H1 (cell line): ENCODE measurements around the gene CGNL1.

Experiments
- CBX5 ChIP-seq: fragments of 300-800, 300-1000 bp; sonication (generic); IDR thresholded peaks from 2 replicates; pipeline ENCODE4 v1.7.1; 2016; ENCODE audit warnings: antibody characterized with exemption, low read length, low read depth
- CEBPB ChIP-seq: IDR thresholded peaks from 2 replicates; pipeline ENCODE4 v1.6.1; 2012; ENCODE audit warnings: low read depth, low read length
- CTCF ChIP-seq, 3 experiments: IDR thresholded peaks; 1 replicate in 2 of 3; 2 replicates in 1 of 3; pipeline versions ENCODE4 v1.5.1 to v1.6.1; 2011; ENCODE audit warnings: low read length in 3 of 3, mild to moderate bottlenecking in 3 of 3, inconsistent platforms in 2 of 3, low read depth in 1 of 3, moderate library complexity in 1 of 3; ENCODE audit not compliant: insufficient read depth in 1 of 3; ENCODE audit errors: control extremely low read depth in 1 of 3
- EP300 ChIP-seq, 2 experiments: IDR thresholded peaks; 1 replicate in 1 of 2; 2 replicates in 1 of 2; pipeline ENCODE4 v1.6.1; 2011 to 2012; ENCODE audit warnings: low read depth in 2 of 2, low read length in 2 of 2, mild to moderate bottlenecking in 2 of 2, borderline replicate concordance in 1 of 2, inconsistent platforms in 1 of 2, moderate library complexity in 1 of 2
- EZH2 ChIP-seq: fragments of 200-600 bp; sonication (generic); IDR thresholded peaks from 2 replicates; pipeline ENCODE4 v1.7.1; 2012; ENCODE audit warnings: low read depth, mild to moderate bottlenecking, moderate library complexity, low read length, inconsistent platforms; ENCODE audit not compliant: severe bottlenecking
- GABPA ChIP-seq: IDR thresholded peaks from 2 replicates; pipeline ENCODE4 v1.6.1; 2011; ENCODE audit warnings: mild to moderate bottlenecking, low read length, moderate library complexity, borderline replicate concordance; ENCODE audit not compliant: insufficient read depth
- MAX ChIP-seq: IDR thresholded peaks from 2 replicates; pipeline ENCODE4 v1.6.1; 2012; ENCODE audit warnings: inconsistent platforms
- POLR2A ChIP-seq, 2 experiments: IDR thresholded peaks; 1 replicate in 1 of 2; 2 replicates in 1 of 2; pipeline ENCODE4 v1.6.1; 2011; ENCODE audit warnings: low read depth in 2 of 2, low read length in 2 of 2, mild to moderate bottlenecking in 2 of 2; ENCODE audit errors: control extremely low read depth in 1 of 2
- RAD21 ChIP-seq, 2 experiments: IDR thresholded peaks in 1 of 2; conservative IDR thresholded peaks in 1 of 2; 2 replicates each; pipeline ENCODE4 v1.6.1; 2011; ENCODE audit warnings: low read depth in 2 of 2, low read length in 2 of 2, improper control_type of control experiment in 1 of 2, inconsistent platforms in 1 of 2, mild to moderate bottlenecking in 1 of 2, moderate library complexity in 1 of 2
- SIN3A ChIP-seq, 2 experiments: IDR thresholded peaks in 1 of 2; conservative IDR thresholded peaks in 1 of 2; 2 replicates each; pipeline ENCODE4 v1.6.1; 2011 to 2012; ENCODE audit warnings: low read length in 2 of 2, improper control_type of control experiment in 1 of 2, low read depth in 1 of 2, mild to moderate bottlenecking in 1 of 2
- TBP ChIP-seq: IDR thresholded peaks from 2 replicates; pipeline ENCODE4 v1.6.1; 2011; ENCODE audit warnings: low read depth, low read length, improper control_type of control experiment

- TF ChIP-seq EZH2 (no peak), TBP (no peak), RAD21 (IDR thresholded peaks at IDR 0.05 in 1 of 2, conservative IDR thresholded peaks at IDR 0.05 in 1 of 2; ENCODE audit: low read depth in 2 of 2, low read length in 2 of 2) (no peak), CTCF (IDR thresholded peaks at IDR 0.05; ENCODE audit: control extremely low read depth in 1 of 3, insufficient read depth in 1 of 3, low read depth in 1 of 3, low read length in 3 of 3) (no peak), MAX (no peak), POLR2A (IDR thresholded peaks at IDR 0.05; ENCODE audit: control extremely low read depth in 1 of 2, low read depth in 2 of 2, low read length in 2 of 2) (no peak), CBX5 (no peak), CEBPB (no peak), GABPA (no peak), EP300 (IDR thresholded peaks at IDR 0.05; ENCODE audit: borderline replicate concordance in 1 of 2, low read depth in 2 of 2, low read length in 2 of 2) (no peak), SIN3A (conservative IDR thresholded peaks at IDR 0.05 in 1 of 2, IDR thresholded peaks at IDR 0.05 in 1 of 2; ENCODE audit: low read depth in 1 of 2, low read length in 2 of 2) (no peak)
Observed at GRCh38 chr15:57406062-57406772, 29.9 kb downstream of the CGNL1 start.
